Measurements from ENCODE around the gene OR9G1. TPM values are rescaled to one million over a fixed set of nuclear protein-coding genes. Genes with fewer than 3 reads are reported as not detected.

OR9G1 gene
- total RNA-seq, 1 donor from 2014 or later, result not detected

GRCh38 chr11:56748597-56748996 lies 49.7 kb downstream of the OR9G1 start, which contains the start of gene OR9G4:
Gene OR9G4, minus strand, starts transcription at chr11:56748697. Its CDS starts 4,931 bp downstream, at chr11:56743766.
- no peaks in the 10 kb centered on the region for H3K36me3 ChIP-seq

GRCh38 chr11:56750190-56750589 lies 51.3 kb downstream of the OR9G1 start:
- TF ChIP-seq CTCF (IDR thresholded peaks at IDR 0.05; ENCODE audit: borderline replicate concordance), result no peak
- DNase-seq, result no peak
- no peak overlapping the region for H3K4me3 ChIP-seq
- peaks cover 14% of the 10 kb centered on the region for H3K9me3 ChIP-seq (replicated peaks)
- H3K36me3 ChIP-seq, result no peaks in the 10 kb centered on the region
- no peak overlapping the region for H3K27ac ChIP-seq (replicated peaks)
- no peaks in the 10 kb centered on the region for H3K4me1 ChIP-seq
- intact Hi-C loops (cut with micrococcal nuclease), result no loop called here
- no peaks in the 10 kb centered on the region for H3K27me3 ChIP-seq (ENCODE audit: low read depth)

More at GRCh38 chr11:56748597-56748996, 49.7 kb downstream of the OR9G1 start, which contains the start of gene OR9G4:
- Histone ChIP-seq H3K4me3 (no peak within 1 kb of the TSS), H3K9me3 (replicated peaks) (peaks cover 14% of the 10 kb centered on the region), H3K27ac (replicated peaks) (no peak within 1 kb of the TSS), H3K4me1 (no peaks in the 10 kb centered on the region), H3K27me3 (ENCODE audit: low read depth) (no peaks in the 10 kb centered on the region)
- no peak for DNase-seq
- intact Hi-C loops (cut with micrococcal nuclease), result no loop called here
- no peak for TF ChIP-seq CTCF (IDR thresholded peaks at IDR 0.05; ENCODE audit: borderline replicate concordance)

GRCh38 chr11:56751480-56751879 lies 52.6 kb downstream of the OR9G1 start:
- Histone ChIP-seq H3K27ac (replicated peaks) (no peak overlapping the region), H3K36me3 (no peaks in the 10 kb centered on the region), H3K4me1 (no peaks in the 10 kb centered on the region), H3K27me3 (ENCODE audit: low read depth) (no peaks in the 10 kb centered on the region), H3K4me3 (no peak overlapping the region), H3K9me3 (replicated peaks) (peaks cover 14% of the 10 kb centered on the region)
- intact Hi-C loops (cut with micrococcal nuclease), result no loop called here
- no peak for TF ChIP-seq CTCF (IDR thresholded peaks at IDR 0.05; ENCODE audit: borderline replicate concordance)
- DNase-seq, result no peak

Small RNA genes within 50 kb of the gene (microRNA-seq; reads per million reads assigned to microRNA genes)
- not detected for gene MIR6128

Other genes starting within 250 kb of the OR9G1 start
- not detected for gene OR5M3, start 225.7 kb upstream of the OR9G1 start, total RNA-seq
- not detected for gene OR5M8, start 207.7 kb upstream of the OR9G1 start, total RNA-seq
- gene OR5M11, start 155.8 kb upstream of the OR9G1 start, total RNA-seq, result not detected
- gene OR5M10, start 121.4 kb upstream of the OR9G1 start, total RNA-seq, result not detected
- not detected for gene OR5M1, start 84.2 kb upstream of the OR9G1 start, total RNA-seq
- not detected for gene OR5AP2, start 56.7 kb upstream of the OR9G1 start, total RNA-seq
- not detected for gene OR5AR1, start 35.4 kb upstream of the OR9G1 start, total RNA-seq
- not detected for gene OR9G4, start 49.6 kb downstream of the OR9G1 start, total RNA-seq

Measured in left ventricle myocardium inferior (tissue), 1 donor.